ENCODE data around the gene EPB41L1. TPM values are rescaled to one million over a fixed set of nuclear protein-coding genes. Genes with fewer than 3 reads are reported as not detected.

EPB41L1 gene
- polyA plus RNA-seq, 4 donors = 63.6 to 81.6 (median 71.9) TPM

- no peak for DNase-seq (ENCODE audit: low read depth in 4 of 4, low spot score in 2 of 4)
These were observed 1.3 kb upstream of the EPB41L1 start for GRCh38 chr20:36153204-36153603.

- no peak for DNase-seq (ENCODE audit: low read depth in 4 of 4, low spot score in 2 of 4)
These were observed 522 bp upstream of the EPB41L1 start for GRCh38 chr20:36153736-36154699.

- DNase-seq (ENCODE audit: low read depth in 4 of 4, low spot score in 2 of 4) = no peak
These were observed 1.1 kb downstream of the EPB41L1 start for GRCh38 chr20:36155629-36155971.

- DNase-seq (ENCODE audit: low read depth in 4 of 4, low spot score in 2 of 4) = no peak
These were observed 1.5 kb downstream of the EPB41L1 start for GRCh38 chr20:36155991-36156390.

GRCh38 chr20:36157610-36158009, 3.1 kb downstream of the EPB41L1 start:
- no peak for DNase-seq (ENCODE audit: low read depth in 4 of 4, low spot score in 2 of 4)

- DNase-seq (ENCODE audit: low read depth in 4 of 4, low spot score in 2 of 4) = no peak
These were observed 3.7 kb downstream of the EPB41L1 start for GRCh38 chr20:36158160-36158741.

- no peak for DNase-seq (ENCODE audit: low read depth in 4 of 4, low spot score in 2 of 4)
These were observed 5.3 kb downstream of the EPB41L1 start for GRCh38 chr20:36159833-36160232.

- DNase-seq (ENCODE audit: low read depth in 4 of 4, low spot score in 2 of 4) = no peak
These were observed 7.9 kb downstream of the EPB41L1 start for GRCh38 chr20:36162272-36162966.

- no peak for DNase-seq (ENCODE audit: low read depth in 4 of 4, low spot score in 2 of 4)
These were observed 13.5 kb downstream of the EPB41L1 start for GRCh38 chr20:36167902-36168503.

- no peak for DNase-seq (ENCODE audit: low read depth in 4 of 4, low spot score in 2 of 4)
These were observed 16.1 kb downstream of the EPB41L1 start for GRCh38 chr20:36170542-36171215.

GRCh38 chr20:36173451-36173933, 19.0 kb downstream of the EPB41L1 start:
- DNase-seq (ENCODE audit: low read depth in 4 of 4, low spot score in 2 of 4) = peak in 1 of 4 donors; percentile 47

GRCh38 chr20:36175016-36175415, 20.5 kb downstream of the EPB41L1 start:
- DNase-seq (ENCODE audit: low read depth in 4 of 4, low spot score in 2 of 4) = no peak

GRCh38 chr20:36175475-36175995, 21.0 kb downstream of the EPB41L1 start:
- no peak for DNase-seq (ENCODE audit: low read depth in 4 of 4, low spot score in 2 of 4)

- no peak for DNase-seq (ENCODE audit: low read depth in 4 of 4, low spot score in 2 of 4)
These were observed 23.2 kb downstream of the EPB41L1 start for GRCh38 chr20:36177716-36178115.

- no peak for DNase-seq (ENCODE audit: low read depth in 4 of 4, low spot score in 2 of 4)
These were observed 24.8 kb downstream of the EPB41L1 start for GRCh38 chr20:36179170-36179945.

- no peak for DNase-seq (ENCODE audit: low read depth in 4 of 4, low spot score in 2 of 4)
These were observed 25.8 kb downstream of the EPB41L1 start for GRCh38 chr20:36180323-36180722.

- DNase-seq (ENCODE audit: low read depth in 4 of 4, low spot score in 2 of 4) = no peak
These were observed 27.5 kb downstream of the EPB41L1 start for GRCh38 chr20:36181934-36182603.

- no peak for DNase-seq (ENCODE audit: low read depth in 4 of 4, low spot score in 2 of 4)
These were observed 28.1 kb downstream of the EPB41L1 start for GRCh38 chr20:36182604-36183154.

Data from left renal cortex interstitium (tissue), 4 donors.